MCF 10A (cell line): Measurements from ENCODE around the gene TWF2. TPM values are rescaled to one million over a fixed set of nuclear protein-coding genes. Genes with fewer than 3 reads are reported as not detected.

Experiments used
- BruUV-seq: library from RNA; stranded (reverse); fragments of 400-500 nt; replicated peaks from 2 replicates; lab custom pipeline; 2021; lab: Mats Ljungman, UMichigan
- CTCF ChIA-PET: fragments of 300-600 bp; sonication (Branson Sonifier 250); formaldehyde crosslinking; extraction: SDS; loops from one replicate; lab custom pipeline; 2021; ENCODE audit warnings: antibody characterized with exemption, inconsistent platforms; lab: Yijun Ruan, JAX
- POLR2A ChIA-PET: fragments of 300-600, 350-650 bp; sonication (Branson Sonifier 250); formaldehyde crosslinking; extraction: SDS; loops from one replicate; lab custom pipeline; 2020; ENCODE audit warnings: antibody characterized with exemption, inconsistent platforms; lab: Yijun Ruan, JAX
- DNase-seq: peaks from one replicate; pipeline ENCODE4 v3.0.0-alpha.2; 2018; ENCODE audit not compliant: unreplicated experiment
- H3K27ac Mint-ChIP-seq: one replicate; pipeline ENCODE4 v1.8.0; 2022; ENCODE audit warnings: mild to moderate bottlenecking, low read depth, mixed read lengths; ENCODE audit not compliant: unreplicated experiment
- H3K27me3 Mint-ChIP-seq: one replicate; pipeline ENCODE4 v1.8.0; 2022; ENCODE audit warnings: mixed read lengths; ENCODE audit not compliant: insufficient read depth, unreplicated experiment
- H3K36me3 Mint-ChIP-seq: one replicate; pipeline ENCODE4 v1.8.0; 2022; ENCODE audit warnings: mild to moderate bottlenecking, moderate library complexity, mixed read lengths; ENCODE audit not compliant: insufficient read depth, unreplicated experiment
- H3K4me1 Mint-ChIP-seq: one replicate; pipeline ENCODE4 v1.8.0; 2022; ENCODE audit warnings: mixed read lengths; ENCODE audit not compliant: insufficient read depth, unreplicated experiment
- H3K4me3 Mint-ChIP-seq: one replicate; pipeline ENCODE4 v1.8.0; 2022; ENCODE audit warnings: mild to moderate bottlenecking, moderate library complexity, mixed read lengths; ENCODE audit not compliant: unreplicated experiment
- H3K9me3 Mint-ChIP-seq: one replicate; pipeline ENCODE4 v1.8.0; 2022; ENCODE audit warnings: mixed read lengths; ENCODE audit not compliant: unreplicated experiment
- CTCF ChIP-seq: fragments of 200-600 bp; IDR thresholded peaks from one replicate; pipeline ENCODE4 v1.8.0; 2022; ENCODE audit warnings: antibody characterized with exemption, mild to moderate bottlenecking; ENCODE audit not compliant: unreplicated experiment
- intact Hi-C: fragments of 100-400 bp; cut with micrococcal nuclease; formaldehyde crosslinking; loops from 2 replicates; pipeline ENCODE4 v1.14.1; 2022
- total RNA-seq: library from RNA; stranded (reverse); gene quantifications from 2 replicates; pipeline ENCODE4 v1.2.3, GENCODE V29; 2022

TWF2 gene
- total RNA-seq, 1 experiment from 2014 or later, result 47.0 TPM

- Mint-ChIP-seq H3K4me3 (no peak overlapping the region), H3K36me3 (peaks cover 81% of the 10 kb centered on the region), H3K9me3 (no peaks in the 10 kb centered on the region), H3K27ac (no peak overlapping the region), H3K4me1 (peaks cover 30% of the 10 kb centered on the region), H3K27me3 (no peaks in the 10 kb centered on the region)
- intact Hi-C loops, result no loop called here
- BruUV-seq, result no TSS peak
- CTCF ChIA-PET, result interaction anchor here (1.0 to 2.7 kb wide), 3 partner anchors 18 to 149 kb away, joined by 3 to 16 read pairs (median 6); no protein-coding TSS in a partner anchor
- POLR2A ChIA-PET, result interaction anchor here (0.9 kb wide), 1 partner anchor 9 kb away, joined by 3 read pairs; no protein-coding TSS in a partner anchor
- no peak for TF ChIP-seq CTCF
- DNase-seq, result no peak
These were observed 36.4 kb downstream of the TWF2 start for GRCh38 chr3:52202384-52203077.

GRCh38 chr3:52200981-52201679, 37.8 kb downstream of the TWF2 start:
- TF ChIP-seq CTCF, result no peak
- POLR2A ChIA-PET, result interaction anchor here (0.6 to 1.7 kb wide), 2 partner anchors 15 to 492 kb away, joined by 4 read pairs; no protein-coding TSS in a partner anchor
- Mint-ChIP-seq H3K4me1 (peaks cover 39% of the 10 kb centered on the region), H3K27ac (no peak overlapping the region), H3K9me3 (no peaks in the 10 kb centered on the region), H3K27me3 (no peaks in the 10 kb centered on the region), H3K36me3 (peaks cover 67% of the 10 kb centered on the region), H3K4me3 (no peak overlapping the region)
- intact Hi-C loops, result no loop called here
- BruUV-seq, result TSS peak; percentile 2
- no peak for DNase-seq
- CTCF ChIA-PET, result interaction anchor here (2.7 kb wide), 1 partner anchor 20 kb away, joined by 16 read pairs; no protein-coding TSS in a partner anchor

GRCh38 chr3:52198643-52199608, 40.0 kb downstream of the TWF2 start:
- no peak for TF ChIP-seq CTCF
- ChIA-PET CTCF (no interaction called here), POLR2A (interaction anchor here (0.8 to 1.0 kb wide), 2 partner anchors 45 to 203 kb away, joined by 3 read pairs; partner anchors contain the start of genes POC1A and RPL29)
- H3K4me1 Mint-ChIP-seq, result peaks cover 25% of the 10 kb centered on the region
- no peaks in the 10 kb centered on the region for H3K9me3 Mint-ChIP-seq
- peaks cover 47% of the 10 kb centered on the region for H3K36me3 Mint-ChIP-seq
- H3K27ac Mint-ChIP-seq, result peak overlapping the region; percentile 70
- no peaks in the 10 kb centered on the region for H3K27me3 Mint-ChIP-seq
- intact Hi-C loops, result loop anchor here (2.0 kb wide), 1 partner anchor 44 kb away; the partner anchor contains the start of gene POC1A
- peak overlapping the region; percentile 97 for H3K4me3 Mint-ChIP-seq
- no peak for DNase-seq
- no TSS peak for BruUV-seq
